SJCRH30 (cell line): ENCODE measurements around the gene MYL10. TPM values are rescaled to one million over a fixed set of nuclear protein-coding genes. Genes with fewer than 3 reads are reported as not detected.

Source experiments
- DNase-seq, 2 experiments: peaks; one replicate each; pipeline ENCODE4 v3.0.0-alpha.2; 2015 to 2020
- H3K27ac ChIP-seq: fragments of 250-450 bp; sonication (Bioruptor Pico); 2 replicates; pipeline ENCODE4 v1.5.1; 2020; ENCODE audit warnings: mild to moderate bottlenecking, moderate library complexity
- H3K27me3 ChIP-seq: fragments of 250-450 bp; sonication (Bioruptor Pico); 2 replicates; pipeline ENCODE4 v1.5.1; 2020; ENCODE audit warnings: mild to moderate bottlenecking, moderate library complexity
- H3K36me3 ChIP-seq: fragments of 250-450 bp; sonication (Bioruptor Pico); 2 replicates; pipeline ENCODE4 v1.5.1; 2020; ENCODE audit warnings: mild to moderate bottlenecking, moderate library complexity
- H3K4me1 ChIP-seq: fragments of 250-450 bp; sonication (Bioruptor Pico); 2 replicates; pipeline ENCODE4 v1.5.1; 2020; ENCODE audit warnings: mild to moderate bottlenecking, moderate library complexity
- H3K4me3 ChIP-seq: fragments of 250-450 bp; sonication (Bioruptor Pico); 2 replicates; pipeline ENCODE4 v1.5.1; 2020; ENCODE audit warnings: mild to moderate bottlenecking, moderate library complexity
- H3K9me3 ChIP-seq: fragments of 250-450 bp; sonication (Bioruptor Pico); replicated peaks from 2 replicates; pipeline ENCODE4 v1.5.1; 2020; ENCODE audit warnings: mild to moderate bottlenecking, moderate library complexity
- total RNA-seq: library from RNA; depleted of rRNA; stranded (reverse); fragments of >200 nt; shearing (Covaris generic); gene quantifications from 2 replicates; pipeline ENCODE4 v1.2.3, GENCODE V29; 2014

MYL10 gene
- total RNA-seq, 1 experiment from 2014 or later = 3.9 TPM

DNA sequence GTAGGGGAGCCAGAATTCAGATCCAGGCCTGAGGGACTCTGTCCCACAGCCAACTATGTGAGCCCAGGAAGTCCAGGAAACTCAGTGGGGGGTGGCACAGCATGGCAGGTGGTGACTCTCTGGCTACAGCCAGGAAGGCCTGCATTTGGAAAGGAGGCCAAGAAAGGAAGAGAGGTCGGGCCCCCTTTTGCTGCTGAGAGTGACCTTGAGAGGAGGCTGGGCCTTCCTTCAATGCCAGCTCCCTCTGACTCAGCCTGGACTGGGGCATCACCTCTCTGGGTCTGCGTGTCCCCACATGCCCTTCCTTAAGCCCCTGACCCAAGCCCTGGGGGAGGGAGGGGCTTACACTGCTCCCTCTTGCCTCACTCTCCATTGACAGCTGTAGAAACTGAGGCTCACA lies 6.4 kb upstream of the MYL10 start:
- no peak overlapping the region for H3K27ac ChIP-seq
- no peaks in the 10 kb centered on the region for H3K9me3 ChIP-seq
- no peak overlapping the region for H3K4me3 ChIP-seq
- no peaks in the 10 kb centered on the region for H3K27me3 ChIP-seq
- peak; percentile 39 to 55 for DNase-seq
- H3K4me1 ChIP-seq = peaks cover 38% of the 10 kb centered on the region
- H3K36me3 ChIP-seq = no peaks in the 10 kb centered on the region

DNA sequence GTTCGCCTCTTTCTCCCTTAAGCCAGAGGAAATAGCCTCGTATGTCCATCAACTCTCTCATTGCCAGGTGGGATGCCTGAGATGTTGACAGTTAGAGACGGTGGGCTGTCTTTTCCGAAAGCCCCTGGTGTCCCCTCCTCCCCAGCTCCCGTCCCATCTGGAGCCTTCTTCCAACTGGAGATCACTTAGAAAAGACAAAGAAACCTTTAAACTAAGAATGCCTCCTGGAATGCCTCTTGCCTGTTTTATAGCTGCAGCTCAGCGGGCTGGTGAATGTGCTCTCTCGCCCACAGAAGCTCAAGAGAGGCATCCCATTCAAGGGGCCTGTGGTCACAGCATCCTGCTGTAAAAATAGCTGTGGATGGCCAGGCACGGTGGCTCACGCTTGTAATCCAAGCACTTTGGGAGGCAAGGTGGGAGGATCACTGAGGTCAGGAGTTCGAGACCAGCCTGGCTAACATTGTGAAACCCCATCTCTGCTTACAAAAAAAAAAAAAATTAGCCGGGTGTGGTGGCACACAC lies 5.2 kb upstream of the MYL10 start:
- Histone ChIP-seq H3K4me3 (no peak overlapping the region), H3K9me3 (no peaks in the 10 kb centered on the region), H3K27me3 (no peaks in the 10 kb centered on the region), H3K4me1 (peaks cover 46% of the 10 kb centered on the region), H3K27ac (no peak overlapping the region), H3K36me3 (no peaks in the 10 kb centered on the region)
- DNase-seq = no peak

DNA sequence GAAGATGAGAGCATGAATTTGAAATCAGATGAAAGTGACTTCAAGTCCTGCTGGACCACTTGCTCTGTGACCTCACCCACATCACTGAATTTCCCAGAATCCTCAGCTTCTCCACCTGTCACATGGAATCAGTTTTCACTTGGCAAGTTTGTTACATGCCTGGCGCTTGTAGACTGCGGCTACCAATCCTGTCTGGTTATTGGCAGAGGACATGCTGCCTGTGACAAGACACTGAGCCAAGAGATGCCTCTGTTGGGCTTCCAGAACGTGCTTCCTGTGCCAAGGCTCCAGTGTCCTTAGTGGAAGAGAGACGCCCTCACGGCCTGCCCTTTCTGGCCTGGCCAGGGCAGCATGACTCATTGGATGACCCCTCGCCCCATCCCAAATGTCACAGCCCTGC lies 4.4 kb upstream of the MYL10 start:
- Histone ChIP-seq H3K27me3 (no peaks in the 10 kb centered on the region), H3K27ac (no peak overlapping the region), H3K9me3 (no peaks in the 10 kb centered on the region), H3K36me3 (no peaks in the 10 kb centered on the region), H3K4me1 (peaks cover 52% of the 10 kb centered on the region), H3K4me3 (no peak overlapping the region)
- peak; percentile 42 to 64 for DNase-seq

DNA sequence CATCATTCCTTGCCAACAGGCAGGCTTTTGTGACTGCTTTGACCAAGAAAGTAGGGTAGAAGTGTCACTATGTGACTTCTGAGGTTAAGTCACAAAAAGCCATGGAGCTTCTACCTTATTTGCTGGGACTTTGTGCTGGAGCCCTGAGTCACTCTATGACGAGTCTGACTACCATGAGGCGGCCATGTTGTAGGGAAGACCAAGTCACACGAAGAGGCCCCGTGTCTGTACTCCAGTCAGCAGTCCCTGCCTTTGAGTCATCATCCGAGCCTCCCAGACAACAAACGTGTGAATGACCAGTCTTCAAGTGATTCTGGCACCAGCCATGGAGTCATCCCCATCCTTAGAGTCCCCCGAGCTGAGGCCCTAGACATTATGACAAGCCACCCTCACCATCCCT lies 3.5 kb upstream of the MYL10 start:
- no peaks in the 10 kb centered on the region for H3K9me3 ChIP-seq
- H3K36me3 ChIP-seq = no peaks in the 10 kb centered on the region
- no peak overlapping the region for H3K4me3 ChIP-seq
- H3K27me3 ChIP-seq = no peaks in the 10 kb centered on the region
- H3K4me1 ChIP-seq = peaks cover 58% of the 10 kb centered on the region
- H3K27ac ChIP-seq = no peak overlapping the region
- DNase-seq = no peak

DNA sequence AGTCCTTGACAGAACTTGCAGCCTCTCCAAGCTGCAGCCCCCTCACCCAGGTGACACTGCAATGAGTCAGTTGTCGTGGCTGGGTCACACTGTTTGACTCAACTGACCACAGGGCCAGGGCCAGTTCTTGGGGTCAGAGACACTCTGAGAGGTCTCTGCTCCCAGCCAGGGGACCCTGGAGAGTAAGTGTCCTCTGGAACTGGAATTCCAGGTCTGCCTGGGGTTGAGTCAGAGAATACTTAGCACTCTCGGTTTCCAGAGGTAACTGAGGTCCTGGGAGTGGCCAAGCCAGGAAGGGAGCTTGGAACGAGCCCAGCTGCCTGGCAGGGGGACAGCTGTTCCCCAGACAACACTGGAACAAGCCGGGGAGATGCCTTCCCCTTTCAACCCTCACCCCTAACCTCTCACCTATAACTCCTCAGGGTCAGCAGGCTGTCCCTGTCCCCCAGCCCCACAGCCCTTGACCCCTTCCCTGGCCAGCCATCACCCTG lies 2.2 kb upstream of the MYL10 start:
- Histone ChIP-seq H3K27ac (peak overlapping the region; percentile 41), H3K4me3 (no peak overlapping the region), H3K9me3 (no peaks in the 10 kb centered on the region), H3K4me1 (peaks cover 59% of the 10 kb centered on the region), H3K27me3 (no peaks in the 10 kb centered on the region), H3K36me3 (no peaks in the 10 kb centered on the region)
- peak; percentile 79 to 83 for DNase-seq

DNA sequence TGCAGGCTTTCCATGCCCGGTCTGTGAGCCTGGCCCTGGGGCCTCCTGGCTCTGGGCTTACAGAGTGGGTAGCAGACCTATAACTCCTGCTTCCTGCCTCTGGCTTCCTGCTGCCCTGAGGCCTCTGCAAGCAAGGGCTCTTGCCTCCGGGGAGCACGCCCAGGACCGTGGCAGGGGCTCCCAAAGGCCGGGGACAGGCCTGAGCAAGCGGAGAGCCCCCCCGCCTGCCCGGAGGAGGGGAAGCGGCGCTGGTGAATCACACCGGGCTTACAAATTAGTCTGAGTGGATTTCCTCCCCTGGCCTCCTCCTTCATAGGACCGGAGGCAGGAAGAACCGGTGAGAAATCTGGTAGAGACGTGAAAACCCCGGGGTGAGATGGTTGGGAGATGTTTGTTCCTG lies 1.5 kb upstream of the MYL10 start:
- Histone ChIP-seq H3K27ac (peak overlapping the region; percentile 41), H3K27me3 (no peaks in the 10 kb centered on the region), H3K4me3 (no peak overlapping the region), H3K9me3 (no peaks in the 10 kb centered on the region), H3K4me1 (peaks cover 62% of the 10 kb centered on the region), H3K36me3 (no peaks in the 10 kb centered on the region)
- peak; percentile 72 for DNase-seq

DNA sequence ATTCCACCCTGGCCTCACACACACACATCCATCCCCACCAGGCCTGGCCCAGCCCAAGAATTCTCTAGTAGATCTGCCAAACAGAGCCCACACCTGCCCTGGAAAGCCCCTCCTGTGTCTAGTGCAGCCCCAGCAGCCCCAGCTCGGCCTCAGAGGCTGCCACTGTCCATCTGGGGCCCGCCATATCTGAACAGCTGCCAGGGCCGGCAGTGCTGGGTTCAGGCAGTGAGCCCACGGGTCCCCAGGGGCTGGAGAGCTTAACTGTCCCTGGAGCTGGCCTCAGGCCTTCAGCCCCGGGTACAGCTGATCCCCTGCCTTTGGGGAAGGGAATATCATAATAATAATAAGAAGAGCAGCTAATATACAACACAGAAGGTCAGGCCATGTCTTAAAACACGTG lies 574 bp downstream of the MYL10 start:
- Histone ChIP-seq H3K27ac (peak overlapping the region; percentile 71), H3K4me1 (peaks cover 57% of the 10 kb centered on the region)

DNA sequence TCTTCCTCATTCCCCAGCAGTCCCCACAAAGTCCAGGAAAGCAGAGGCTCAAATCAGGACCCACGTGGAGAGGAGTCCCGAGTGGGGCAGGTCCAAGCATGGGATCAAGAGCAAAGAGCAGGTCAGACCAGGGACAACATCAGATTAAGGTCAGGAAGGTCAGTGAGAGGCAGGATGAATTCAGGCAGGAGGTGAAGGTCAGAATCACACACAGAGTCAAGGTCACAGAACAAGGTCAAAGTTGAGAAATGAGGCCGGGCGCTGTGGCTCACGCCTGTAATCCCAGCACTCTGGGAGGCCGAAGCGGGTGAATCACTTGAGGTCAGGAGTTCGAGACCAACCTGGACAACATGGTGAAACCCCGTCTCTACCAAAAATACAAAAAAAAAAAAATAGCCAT lies 2.3 kb downstream of the MYL10 start:
- H3K4me3 ChIP-seq = no peak overlapping the region
- DNase-seq = no peak
- peaks cover 57% of the 10 kb centered on the region for H3K4me1 ChIP-seq
- peak overlapping the region; percentile 86 for H3K27ac ChIP-seq
- H3K9me3 ChIP-seq = no peaks in the 10 kb centered on the region
- no peaks in the 10 kb centered on the region for H3K36me3 ChIP-seq
- no peaks in the 10 kb centered on the region for H3K27me3 ChIP-seq

More for the DNA sequence above, 574 bp downstream of the MYL10 start:
- no peaks in the 10 kb centered on the region for H3K9me3 ChIP-seq
- no peak overlapping the region for H3K4me3 ChIP-seq
- no peaks in the 10 kb centered on the region for H3K36me3 ChIP-seq
- no peaks in the 10 kb centered on the region for H3K27me3 ChIP-seq
- DNase-seq = peak; percentile 95 to 98

DNA sequence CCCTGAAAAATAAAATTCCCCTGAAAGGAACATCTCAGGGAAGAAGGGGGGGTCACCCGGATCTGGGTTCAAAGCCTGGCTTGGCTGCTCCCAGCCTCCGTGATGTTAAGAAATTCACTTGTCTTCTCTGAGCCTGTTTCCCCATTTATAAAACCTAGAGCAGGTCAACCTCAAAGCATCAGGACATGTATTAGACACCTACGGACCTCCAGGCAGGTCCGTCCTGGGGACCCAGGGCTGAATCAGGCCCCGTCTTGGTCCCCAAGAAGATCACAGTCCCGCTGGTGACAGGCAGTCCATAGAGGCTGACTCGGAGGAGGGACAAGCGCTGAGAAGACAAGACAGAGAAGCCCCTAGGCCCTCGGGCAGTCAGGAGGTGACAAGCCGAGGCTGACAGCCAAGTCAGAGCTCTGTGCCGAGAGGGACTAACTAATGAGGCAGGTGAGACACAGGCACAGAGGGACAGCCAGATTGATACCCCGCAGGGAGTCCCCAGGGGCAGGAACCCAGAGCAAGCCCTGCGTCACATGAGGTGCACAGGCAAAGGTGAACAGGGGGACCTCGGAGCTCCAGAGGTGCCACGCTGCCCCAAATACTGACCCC lies 2.9 kb downstream of the MYL10 start:
- Histone ChIP-seq H3K27ac (peak overlapping the region; percentile 86), H3K4me1 (peaks cover 52% of the 10 kb centered on the region)

DNA sequence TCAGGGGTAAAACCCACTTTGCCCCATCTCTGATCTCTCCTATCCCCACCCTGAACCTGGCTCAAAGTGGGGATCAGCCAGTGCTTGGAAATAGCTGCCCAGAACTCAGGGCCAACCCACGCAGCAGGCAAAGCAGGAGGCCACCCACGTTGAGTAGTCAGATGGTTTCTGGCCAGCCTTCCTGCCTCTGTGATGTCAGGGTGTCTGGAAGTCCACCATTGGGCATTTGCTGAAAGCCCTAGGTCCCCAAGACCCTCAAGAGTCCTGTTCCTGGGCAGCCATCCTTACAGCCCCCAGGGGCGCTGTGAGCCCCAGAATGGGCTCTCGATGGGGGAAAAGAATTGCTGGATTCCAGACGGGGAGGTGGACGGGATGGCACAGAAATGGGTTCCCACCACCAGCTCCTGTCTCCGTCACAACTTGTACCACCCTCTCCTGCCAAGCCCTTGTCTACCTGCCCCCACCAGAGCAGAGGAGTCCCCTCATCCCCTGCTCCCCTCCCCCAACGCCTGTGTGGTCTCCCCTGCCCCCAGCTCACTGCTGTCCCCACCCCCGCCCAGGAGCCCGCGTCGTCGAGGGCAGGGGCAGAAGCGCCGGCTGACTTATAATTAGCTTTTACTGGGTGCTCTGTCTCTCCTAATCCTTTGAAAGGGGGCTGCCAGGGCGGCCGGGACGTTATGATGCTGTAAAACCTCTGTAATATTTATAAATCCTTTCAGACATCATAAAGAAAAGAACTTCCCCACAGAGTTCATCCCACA lies 3.9 kb downstream of the MYL10 start:
- no peaks in the 10 kb centered on the region for H3K36me3 ChIP-seq
- peak; percentile 86 to 92 for DNase-seq
- H3K27me3 ChIP-seq = no peaks in the 10 kb centered on the region
- peak overlapping the region; percentile 86 for H3K27ac ChIP-seq
- H3K9me3 ChIP-seq = no peaks in the 10 kb centered on the region
- H3K4me1 ChIP-seq = peaks cover 46% of the 10 kb centered on the region
- peak overlapping the region; percentile 2; the same call in 1 of the 2 replicates for H3K4me3 ChIP-seq

More for the DNA sequence above, 2.9 kb downstream of the MYL10 start:
- H3K4me3 ChIP-seq = no peak overlapping the region
- H3K36me3 ChIP-seq = no peaks in the 10 kb centered on the region
- no peak for DNase-seq
- no peaks in the 10 kb centered on the region for H3K9me3 ChIP-seq
- no peaks in the 10 kb centered on the region for H3K27me3 ChIP-seq

DNA sequence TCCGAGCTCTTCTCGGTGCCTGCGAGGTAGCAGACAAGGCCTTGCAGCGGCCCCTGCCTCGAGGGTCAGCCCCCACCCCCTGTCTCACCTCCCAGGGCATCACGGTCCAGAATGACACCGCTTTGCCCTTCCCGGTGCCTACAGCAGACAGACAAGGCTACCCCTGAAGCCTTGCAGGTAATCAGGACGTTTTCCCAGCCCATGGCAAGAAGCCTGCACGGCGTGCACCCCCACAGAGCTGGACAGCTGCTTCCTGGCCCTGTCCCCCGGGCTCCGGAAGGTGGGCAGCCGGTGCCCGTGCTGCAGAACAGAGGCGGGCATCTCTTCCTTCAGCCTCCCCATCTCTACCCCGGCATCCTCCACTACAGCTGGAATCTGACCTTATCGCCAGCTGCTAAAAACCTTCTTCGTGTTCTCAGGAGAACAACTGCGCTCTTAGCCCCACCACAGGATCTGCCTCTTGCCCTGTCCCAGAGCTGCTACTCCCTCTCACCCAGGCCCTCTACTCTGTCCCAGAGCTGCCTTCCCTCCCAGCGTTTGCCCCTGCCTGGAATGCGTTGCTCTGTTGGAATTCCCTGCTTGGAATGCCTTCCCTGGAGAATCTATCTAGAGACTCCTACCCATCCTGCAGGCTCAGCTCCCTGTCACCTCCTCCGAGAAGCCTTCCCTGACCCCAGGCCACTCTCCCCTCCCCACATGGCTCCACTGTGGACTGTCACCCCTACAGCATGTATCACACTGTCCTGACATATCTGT lies 4.7 kb downstream of the MYL10 start:
- H3K36me3 ChIP-seq = no peaks in the 10 kb centered on the region
- peak overlapping the region; percentile 35 for H3K4me3 ChIP-seq
- no peaks in the 10 kb centered on the region for H3K9me3 ChIP-seq
- H3K27me3 ChIP-seq = no peaks in the 10 kb centered on the region
- H3K27ac ChIP-seq = peak overlapping the region; percentile 86
- peak; percentile 93 to 95 for DNase-seq
- peaks cover 43% of the 10 kb centered on the region for H3K4me1 ChIP-seq

DNA sequence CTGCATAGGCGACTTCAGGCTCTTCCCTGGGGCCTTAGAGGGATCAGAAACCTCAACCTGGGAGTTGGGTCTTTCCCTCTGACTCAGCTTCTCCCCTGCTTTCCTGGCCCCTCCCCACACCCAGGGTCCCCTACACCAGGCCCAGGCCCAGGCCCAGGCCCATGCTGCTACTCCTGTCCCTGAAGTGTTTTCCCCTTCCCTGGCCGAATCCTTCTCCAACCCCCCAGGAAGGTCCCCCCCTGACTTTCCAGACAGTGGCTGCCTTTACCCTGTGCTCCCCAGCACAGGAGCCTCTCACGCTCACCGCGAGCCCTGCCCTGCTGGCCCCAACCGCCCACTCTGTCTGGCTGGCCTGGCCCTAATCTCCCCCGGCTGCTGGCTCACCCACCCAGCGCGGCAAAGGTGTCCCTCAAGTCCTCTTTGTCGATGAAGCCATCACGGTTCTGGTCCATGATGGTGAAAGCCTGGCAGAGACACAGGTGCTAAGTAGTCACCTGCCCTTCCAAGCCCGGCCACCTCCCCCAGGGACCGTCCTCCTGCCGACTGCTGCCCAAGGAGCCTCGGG lies 6.4 kb downstream of the MYL10 start:
- Histone ChIP-seq H3K9me3 (no peaks in the 10 kb centered on the region), H3K36me3 (no peaks in the 10 kb centered on the region), H3K4me3 (no peak overlapping the region), H3K27ac (no peak overlapping the region), H3K27me3 (no peaks in the 10 kb centered on the region), H3K4me1 (peaks cover 29% of the 10 kb centered on the region)
- DNase-seq = no peak

DNA sequence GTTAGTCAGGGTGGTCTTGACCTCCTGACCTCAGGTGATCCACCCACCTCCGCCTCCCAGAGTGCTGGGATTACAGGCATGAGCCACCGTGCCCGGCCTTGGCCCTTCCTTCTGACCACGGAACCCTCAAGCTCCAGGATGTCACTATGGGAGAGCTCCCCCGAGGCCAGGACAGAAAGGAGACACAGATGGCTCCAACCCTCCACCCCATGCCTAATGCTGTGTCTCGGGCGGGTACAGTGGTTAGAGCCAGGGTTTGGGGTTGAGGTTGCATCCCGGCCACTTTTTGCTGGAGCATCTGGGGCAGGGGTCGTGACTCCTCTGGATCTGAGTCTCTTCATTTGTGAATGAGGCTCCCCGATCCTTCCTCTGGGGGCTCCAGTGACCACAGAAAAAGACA lies 8.1 kb downstream of the MYL10 start:
- no peaks in the 10 kb centered on the region for H3K27me3 ChIP-seq
- no peak for DNase-seq
- no peak overlapping the region for H3K4me3 ChIP-seq
- H3K9me3 ChIP-seq = no peaks in the 10 kb centered on the region
- no peak overlapping the region for H3K27ac ChIP-seq
- H3K36me3 ChIP-seq = no peaks in the 10 kb centered on the region
- peaks cover 22% of the 10 kb centered on the region for H3K4me1 ChIP-seq

DNA sequence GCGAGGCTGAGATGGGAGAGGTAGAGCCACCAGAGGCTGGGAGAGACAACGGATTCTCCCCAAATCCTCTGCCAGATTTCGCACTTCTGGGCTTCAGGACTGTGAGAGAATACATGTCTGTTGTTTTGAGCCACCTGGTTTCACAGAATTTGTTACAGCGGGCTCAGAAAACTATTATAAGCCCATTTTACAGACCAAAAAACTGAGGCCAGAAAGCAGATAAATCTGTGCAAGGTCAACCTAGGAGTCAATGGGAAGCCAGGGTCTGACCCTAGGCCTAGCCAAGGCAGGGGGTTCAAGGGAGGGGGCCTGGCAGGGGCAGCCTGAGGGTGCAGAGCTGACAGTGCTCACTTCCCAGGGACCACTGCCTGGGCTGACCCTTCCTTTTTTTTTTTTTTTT lies 8.7 kb downstream of the MYL10 start:
- Histone ChIP-seq H3K27me3 (no peaks in the 10 kb centered on the region), H3K27ac (no peak overlapping the region), H3K4me1 (peaks cover 18% of the 10 kb centered on the region), H3K4me3 (no peak overlapping the region), H3K36me3 (no peaks in the 10 kb centered on the region), H3K9me3 (no peaks in the 10 kb centered on the region)
- no peak for DNase-seq
